HG03139 (cell line): Measurements from ENCODE around the gene SPAG5.
A peak's percentile ranks its signal among the peaks of the same experiment; 100 is the strongest.

Source experiments
- ATAC-seq: cut with Tn5 transposase; IDR thresholded peaks from one replicate; pipeline ENCODE4 v1.9.1; 2021; ENCODE audit not compliant: unreplicated experiment

Gene SPAG5

DNA sequence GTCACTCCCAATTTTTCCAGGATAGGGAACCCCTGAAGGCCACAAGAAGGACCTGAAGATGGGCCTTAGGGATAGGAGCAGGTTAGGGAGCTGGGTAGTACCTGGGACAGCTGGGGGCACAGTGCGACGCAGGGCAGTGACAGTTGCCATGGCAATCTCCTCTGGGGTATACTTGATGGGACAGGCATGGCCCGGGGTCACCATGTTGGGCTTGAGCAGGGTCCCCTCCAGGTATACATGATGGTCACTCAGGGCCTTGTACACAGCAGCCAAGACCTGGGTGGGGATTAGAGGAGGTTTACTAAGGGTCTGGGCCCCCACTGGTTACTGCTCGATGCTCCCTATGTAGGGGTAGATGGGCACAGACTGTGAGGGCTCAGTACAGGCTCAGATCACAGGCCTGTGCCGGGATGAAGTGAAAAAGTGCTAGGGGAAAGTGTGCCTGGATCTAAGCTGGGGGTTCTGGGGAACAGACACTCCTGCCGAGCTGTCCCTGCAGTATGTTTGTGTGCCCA lies 24.8 kb downstream of the SPAG5 start:
- no peak for ATAC-seq

DNA sequence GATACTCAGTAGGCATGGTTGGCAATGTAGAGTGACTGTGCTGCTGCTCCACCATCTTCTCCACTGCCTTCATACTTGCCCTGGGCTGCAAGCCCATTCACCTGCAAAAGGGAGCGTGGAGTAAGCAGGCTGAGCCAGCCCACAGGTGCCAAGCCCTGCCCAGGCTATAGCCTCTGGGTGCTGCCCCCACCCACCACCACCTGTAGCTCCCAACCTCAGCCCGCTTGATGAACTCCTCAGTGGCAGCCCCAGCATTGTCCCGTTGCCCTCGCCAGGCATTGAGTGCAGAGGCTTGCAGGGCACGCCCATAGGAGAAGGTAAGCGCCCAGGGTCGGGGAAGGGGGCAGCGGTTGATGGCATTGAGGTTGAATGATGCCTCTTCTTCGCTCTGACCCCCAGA lies 25.3 kb downstream of the SPAG5 start:
- no peak for ATAC-seq

DNA sequence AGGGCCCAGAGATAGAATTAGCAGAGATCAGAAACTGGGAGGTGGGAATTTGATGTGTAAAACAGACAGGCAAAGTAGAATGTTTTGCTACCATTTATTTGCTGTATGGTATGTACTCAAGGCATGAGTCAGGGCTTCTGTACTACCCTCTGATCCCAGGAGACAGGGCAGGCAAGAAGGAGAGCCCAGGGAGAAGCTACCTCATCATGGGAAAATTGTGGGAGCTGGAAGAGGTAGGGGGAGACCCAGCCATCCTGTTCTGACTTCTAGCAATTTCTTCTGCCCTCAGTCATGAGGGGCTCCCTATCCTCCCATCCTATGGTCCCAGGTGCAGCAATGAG lies 25.8 kb downstream of the SPAG5 start:
- no peak for ATAC-seq

DNA sequence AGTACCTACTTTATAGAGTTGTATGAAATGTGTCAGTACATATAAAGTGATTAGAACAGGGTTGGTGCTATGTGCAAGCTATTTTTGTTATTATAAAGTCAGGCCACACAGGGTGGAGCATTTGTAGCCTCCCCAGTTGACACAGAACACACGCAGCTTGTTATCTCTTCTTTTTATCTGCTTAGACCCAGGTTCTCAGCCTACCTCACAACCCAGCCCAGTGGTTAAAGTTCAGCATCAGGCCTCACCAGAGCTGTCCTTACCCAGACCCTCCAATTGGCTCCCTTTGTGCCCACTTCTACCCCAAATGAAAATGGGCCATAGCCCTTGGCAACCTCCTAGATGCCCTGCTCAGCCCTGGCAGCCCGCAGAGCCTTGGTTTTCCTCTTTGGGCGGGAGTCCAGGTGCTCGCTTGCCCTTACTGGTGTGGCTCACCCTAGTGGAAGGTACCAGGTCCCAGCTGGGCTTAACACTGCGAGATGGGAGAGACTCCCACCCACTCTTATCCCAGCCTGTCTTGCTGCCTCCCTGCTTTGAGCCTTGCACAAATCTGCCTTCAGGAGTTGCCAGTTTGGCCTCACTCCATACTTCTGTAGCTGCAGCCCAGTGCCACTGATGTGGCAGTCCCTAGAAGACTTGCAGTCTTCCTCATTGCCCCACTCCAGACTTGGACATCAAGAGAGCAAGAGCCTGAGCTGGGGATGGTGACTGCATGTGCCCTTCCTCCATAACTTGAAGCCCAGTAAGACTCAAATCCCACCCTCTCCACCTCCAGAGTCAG lies 26.4 kb downstream of the SPAG5 start:
- no peak for ATAC-seq

DNA sequence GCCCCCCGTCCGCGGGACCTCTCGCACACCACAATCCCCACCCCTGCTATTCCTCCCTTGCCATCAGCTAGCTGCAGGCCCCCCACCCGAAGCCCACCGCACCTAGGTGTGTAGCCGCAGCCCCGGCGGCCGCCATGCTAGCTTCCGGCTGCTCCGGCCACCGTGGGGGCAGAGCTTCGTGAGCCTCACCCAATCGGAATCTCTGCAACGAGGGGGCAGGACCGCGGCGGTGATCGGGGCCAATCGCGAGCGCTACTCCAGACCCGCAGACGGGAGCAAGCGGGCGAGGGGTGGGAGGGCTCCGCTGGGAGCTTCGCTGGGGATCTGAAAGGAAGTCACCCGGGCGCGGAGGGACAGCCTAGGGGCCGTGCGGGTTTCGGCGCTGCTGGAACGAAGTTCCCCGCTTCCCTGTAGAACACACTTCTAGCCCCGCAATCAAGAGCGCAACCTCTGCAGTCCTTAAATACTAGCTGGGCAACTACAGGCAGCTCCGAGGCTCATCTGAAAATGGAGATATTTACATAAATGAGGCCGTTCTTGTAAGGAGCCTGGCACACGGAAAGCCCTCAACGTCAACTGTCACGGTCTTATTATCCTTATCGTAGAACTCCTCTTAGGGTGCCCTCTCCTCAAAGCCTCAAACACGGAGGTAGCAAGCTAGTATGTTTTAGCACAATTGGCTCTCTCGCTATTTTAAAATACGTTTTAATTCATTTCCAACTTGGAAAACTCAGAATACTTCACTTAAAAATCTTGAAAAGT lies 27.3 kb downstream of the SPAG5 start, which contains the start of gene PIGS:
TSS of gene PIGS (minus strand) at position 164 of the 762 bp plus-strand sequence. CDS start at position 136, 28 bp downstream.
- peak; percentile 86 for ATAC-seq

DNA sequence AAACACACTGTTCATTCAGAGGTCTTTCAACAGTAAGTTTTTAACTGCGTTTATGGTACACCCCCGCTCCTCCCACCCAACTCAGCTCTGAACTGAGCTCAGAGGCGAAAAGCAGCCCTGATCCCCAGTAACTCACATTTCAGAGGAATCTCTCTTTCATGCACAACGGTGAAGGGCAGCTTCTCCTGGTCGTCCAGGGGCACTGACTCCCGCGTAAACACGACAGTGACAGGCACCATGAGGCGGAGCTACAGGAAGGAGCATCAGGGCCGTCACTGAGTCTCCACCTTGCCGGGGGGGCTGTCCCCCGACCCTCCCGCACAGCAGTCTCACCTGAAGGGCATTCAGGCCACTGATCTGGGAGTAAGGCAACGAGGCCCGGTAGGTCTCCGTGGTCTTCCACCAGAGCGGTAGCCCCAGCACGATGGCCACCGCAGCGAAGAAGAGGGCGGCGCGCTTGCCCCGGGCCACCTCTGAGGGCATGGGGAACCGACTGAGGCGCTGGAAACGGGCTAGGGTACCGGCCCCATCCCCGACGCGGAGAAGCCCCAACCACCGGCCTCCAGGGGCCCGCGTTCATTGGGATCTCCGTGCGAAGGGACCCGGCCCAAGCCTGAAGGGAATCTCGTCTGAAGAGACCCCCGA lies 28.0 kb downstream of the SPAG5 start:
- peak; percentile 6 for ATAC-seq

DNA sequence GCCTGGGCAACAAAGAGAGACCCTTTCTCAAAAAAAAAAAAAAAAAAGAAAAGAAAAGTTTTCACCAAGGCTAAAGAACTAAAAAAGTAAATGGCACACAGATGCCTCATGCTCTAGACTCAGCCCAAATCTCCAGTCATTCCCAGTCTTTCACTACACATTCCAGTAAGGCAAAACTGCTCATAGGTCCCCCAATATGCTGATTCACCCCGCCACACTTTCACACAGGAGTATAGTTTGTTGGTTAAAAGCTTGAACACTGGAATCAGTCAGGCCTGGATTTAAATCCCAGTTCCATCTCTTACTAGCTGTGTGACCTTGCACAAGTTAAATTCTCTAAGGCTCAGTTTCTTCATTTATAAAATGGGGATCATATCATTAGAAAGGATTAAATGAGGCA lies 29.4 kb downstream of the SPAG5 start:
- no peak for ATAC-seq

DNA sequence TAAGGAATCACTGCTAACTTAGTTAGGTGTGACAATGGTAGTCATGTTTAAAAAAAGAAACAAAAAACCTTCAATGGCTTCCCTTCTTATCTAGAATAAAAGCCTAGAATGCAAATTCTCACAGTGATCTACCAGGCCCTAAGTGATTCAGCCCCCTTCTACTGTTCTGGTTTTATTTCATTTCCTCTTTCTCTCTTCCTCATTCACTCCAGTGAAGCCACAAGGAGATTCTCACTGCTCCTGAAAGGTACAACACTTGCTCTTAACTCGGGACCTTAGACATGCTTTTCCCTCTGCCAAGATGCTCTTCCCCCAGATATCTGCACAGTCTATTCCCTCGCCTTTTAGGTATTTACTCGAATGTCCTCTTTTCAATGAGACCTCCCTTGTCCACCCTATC lies 31.2 kb downstream of the SPAG5 start:
- no peak for ATAC-seq

DNA sequence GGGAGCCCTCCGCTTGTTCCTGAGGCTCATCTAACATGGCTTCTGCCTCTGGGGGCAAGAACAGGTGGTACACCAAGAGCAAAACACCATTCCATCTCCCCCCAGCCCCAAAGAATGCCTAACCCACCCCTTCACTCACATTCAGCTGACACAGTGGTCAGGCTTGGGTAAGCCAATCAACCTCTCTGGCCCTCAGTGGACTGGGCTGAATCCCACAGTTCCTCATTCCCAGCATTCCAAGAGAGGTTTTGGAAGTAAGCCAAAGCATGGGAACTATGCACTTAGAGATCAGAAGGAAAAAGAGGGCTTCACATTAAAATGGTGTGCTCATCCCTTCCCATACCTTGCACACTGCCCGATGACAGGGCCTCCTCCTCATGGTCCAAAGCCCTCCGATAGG lies 35.4 kb downstream of the SPAG5 start:
- no peak for ATAC-seq

DNA sequence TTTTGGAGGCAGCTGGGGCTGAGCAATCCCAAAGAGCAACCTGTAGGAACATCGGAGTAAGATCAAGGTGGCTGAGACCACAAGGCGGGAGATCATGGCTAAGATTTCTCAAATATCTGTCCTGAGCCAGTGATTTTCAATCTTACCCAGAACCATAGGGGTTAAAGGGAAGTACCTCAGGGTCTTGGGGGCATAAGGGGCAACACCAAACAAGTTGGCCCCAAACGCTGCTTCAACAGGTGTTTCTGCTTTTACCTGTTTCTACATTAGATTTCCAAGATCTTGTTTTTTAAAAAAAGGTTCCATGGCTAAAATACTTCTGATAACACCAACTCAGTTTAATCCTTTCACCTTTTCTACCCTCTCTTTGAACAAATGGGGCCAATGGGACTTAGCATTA lies 43.8 kb downstream of the SPAG5 start:
- ATAC-seq: no peak

DNA sequence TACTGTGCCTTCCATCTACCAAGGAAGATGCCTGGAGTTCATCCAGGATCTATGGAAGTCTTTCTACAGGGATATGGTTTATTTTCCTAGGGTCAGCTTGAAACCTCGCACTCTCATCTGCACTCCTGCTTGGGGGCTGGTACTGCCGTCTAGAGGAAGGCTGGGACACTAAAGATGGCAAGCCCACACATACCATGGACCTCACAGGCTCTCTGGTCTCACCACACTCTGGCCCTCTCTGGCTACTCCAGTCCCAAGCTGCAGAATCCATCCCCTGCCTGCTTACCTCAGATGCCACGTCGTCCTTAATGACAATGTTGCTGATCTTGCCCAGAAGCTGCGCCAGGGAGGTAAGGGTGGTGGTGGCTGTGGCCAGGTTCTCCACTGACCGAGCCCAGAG lies 44.3 kb downstream of the SPAG5 start:
- no peak for ATAC-seq

DNA sequence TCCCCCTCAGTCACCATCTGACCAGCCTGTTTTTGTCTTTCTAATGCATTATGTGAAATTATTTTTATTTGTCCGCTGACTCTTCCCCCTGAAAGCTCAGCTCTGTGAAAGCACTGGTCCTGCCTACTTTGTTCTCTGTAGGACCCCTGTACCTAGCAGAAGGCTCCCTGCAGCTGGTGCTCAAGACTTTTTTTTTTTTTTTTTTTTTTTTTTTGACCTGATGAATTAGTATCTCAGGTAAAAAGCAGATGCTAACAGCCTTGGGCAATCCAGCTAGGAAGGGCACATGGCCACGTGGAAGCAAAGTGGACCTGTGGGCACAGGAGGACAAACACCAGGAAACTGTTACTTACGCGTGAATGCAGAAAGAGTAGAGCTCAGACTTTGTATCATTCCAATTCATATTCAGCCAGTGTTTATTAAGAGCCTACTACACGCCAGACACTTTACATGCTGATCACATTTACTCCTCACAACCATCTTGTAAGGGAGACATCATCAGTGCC lies 45.8 kb downstream of the SPAG5 start:
- ATAC-seq: no peak

DNA sequence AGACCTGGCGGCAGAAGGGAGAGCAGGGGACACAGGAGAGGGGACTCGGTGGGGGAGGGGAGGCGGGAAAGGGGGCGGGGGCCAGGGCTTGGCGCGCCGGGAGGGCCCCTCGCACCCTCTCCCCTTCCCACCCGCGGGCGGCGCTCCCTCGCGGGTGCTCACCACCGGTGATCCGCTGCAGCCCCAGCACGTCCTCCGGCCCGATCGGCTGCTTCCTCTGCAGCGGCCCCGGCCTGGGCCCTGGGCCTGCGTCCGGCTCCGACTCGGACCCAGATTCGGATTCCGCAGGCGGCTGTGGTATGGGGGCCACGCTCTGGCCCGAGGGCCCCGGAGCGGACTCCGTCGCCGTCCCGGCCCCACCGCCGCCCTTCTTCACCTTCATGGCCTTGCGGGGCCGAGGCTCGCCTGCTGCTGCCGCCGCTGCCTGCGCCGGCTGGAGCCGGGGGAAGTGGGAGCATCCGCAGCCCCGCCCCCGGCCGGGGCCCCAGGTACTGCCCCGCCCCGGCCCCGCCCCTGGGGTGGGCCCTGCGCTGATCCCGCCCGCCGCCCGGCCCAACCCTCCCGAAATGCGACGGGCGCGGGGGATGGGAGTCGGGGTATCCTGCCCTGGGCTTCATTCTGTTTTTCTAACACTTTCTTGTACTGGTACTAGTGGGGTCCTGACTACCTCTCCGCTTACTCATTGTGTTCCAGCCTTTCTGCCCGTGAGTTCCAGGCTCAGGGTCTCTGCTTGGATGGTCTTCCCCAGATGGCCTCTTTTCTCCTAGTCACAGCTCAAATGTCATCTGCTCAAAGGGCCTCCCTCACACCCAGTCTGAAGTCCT lies 46.4 kb downstream of the SPAG5 start, which contains the start of gene UNC119:
TSS of gene UNC119 (minus strand) at position 449 of the 824 bp plus-strand sequence. CDS start at position 382, 67 bp downstream.
- peak; percentile 40 for ATAC-seq

DNA sequence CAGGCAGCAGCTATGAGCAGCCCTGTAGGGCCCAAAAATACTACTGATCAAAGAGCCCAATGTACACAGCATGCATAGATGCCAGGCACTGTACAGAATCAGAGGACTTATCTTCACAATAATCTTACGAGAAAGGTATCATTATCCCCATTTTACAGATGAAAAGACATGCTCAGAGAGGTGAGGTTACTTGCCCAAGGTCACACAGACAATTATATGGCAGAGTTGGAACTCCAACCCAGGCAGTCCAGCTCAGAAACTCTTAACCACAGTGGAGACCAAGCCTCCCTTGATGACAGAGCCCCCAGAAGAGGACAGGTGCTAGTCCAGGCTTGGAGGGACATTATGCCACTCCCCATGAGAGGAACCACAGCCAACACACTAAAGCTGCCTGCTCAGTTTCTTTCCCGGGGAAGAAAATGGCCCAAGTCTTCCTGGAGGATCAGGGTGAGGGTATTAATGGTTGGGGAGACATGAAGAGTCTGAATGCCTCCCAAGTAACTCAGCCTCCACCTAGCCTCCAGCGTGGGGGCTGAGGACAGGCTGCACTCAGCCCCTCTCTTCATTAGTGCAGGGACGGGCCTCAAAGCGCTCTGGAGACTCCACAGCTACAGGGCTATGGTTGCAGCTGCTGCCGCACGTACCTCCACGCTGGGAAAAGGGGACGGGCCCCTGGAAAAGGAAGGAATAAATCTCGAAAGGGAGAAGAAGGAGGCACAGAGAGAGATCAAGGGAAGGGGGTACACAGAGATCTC lies 47.2 kb downstream of the SPAG5 start:
- ATAC-seq: no peak

DNA sequence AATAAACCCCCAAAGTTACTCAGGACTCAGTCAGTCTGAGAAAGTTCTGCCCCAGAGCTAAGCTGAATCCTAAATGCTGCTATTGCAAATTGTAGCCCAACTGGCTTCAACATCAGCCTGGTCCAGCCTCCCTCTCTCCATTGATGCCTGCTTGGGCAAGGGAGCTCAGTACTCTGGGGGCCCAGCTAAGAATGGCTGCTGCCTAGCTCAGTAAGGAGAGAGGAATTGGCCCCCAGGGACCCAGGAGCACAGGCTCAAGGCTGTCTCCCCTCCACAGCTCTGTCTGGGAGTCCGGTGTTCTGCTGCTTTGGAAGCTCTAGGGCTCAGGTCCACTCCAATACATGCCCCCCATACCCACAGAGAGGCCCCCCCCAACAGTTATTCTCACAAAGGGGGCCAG lies 48.0 kb downstream of the SPAG5 start:
- ATAC-seq: no peak

DNA sequence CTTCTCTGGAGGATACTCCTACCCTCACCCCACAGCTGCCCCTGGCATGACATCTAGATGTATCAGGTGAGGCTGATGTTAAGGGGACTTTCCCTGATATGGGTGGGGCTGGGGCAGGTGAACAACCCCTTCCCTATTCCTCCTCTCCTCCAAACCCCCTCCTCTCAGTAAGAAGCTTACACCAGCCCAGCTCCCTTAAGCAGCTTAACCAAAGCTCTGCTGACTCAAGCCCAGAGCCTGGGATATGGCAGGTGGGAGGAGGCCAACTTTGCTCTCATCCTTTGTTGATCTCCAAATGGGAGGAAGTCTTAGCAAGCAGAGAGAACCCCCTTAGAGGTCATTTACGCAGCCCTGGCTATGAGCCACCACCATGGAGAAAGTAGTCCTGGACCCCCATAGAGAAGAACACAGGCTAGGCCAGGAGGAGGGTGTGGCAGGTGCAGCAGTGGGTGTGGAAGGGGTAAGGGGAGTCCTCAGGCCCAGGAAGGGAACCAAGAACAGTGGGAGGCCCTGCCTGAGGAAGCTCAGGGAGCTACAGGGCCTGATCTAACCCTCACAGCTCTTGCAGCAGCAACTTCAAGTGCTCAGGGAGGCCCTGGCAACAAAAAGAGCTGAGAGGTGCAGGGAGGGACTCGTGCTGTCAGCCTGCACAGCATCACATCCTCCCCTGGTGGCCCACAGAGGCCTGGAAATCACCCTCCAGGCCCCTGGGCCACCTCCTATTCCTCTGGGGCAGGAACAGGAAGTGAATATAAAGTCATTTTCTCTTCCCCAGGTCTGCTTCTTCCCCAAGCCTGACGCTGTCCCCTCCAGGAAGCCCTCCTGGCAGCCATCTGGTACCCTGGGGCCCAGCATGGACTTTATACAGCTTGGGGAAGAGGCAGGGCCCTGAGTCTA lies 49.3 kb downstream of the SPAG5 start:
- ATAC-seq: no peak

DNA sequence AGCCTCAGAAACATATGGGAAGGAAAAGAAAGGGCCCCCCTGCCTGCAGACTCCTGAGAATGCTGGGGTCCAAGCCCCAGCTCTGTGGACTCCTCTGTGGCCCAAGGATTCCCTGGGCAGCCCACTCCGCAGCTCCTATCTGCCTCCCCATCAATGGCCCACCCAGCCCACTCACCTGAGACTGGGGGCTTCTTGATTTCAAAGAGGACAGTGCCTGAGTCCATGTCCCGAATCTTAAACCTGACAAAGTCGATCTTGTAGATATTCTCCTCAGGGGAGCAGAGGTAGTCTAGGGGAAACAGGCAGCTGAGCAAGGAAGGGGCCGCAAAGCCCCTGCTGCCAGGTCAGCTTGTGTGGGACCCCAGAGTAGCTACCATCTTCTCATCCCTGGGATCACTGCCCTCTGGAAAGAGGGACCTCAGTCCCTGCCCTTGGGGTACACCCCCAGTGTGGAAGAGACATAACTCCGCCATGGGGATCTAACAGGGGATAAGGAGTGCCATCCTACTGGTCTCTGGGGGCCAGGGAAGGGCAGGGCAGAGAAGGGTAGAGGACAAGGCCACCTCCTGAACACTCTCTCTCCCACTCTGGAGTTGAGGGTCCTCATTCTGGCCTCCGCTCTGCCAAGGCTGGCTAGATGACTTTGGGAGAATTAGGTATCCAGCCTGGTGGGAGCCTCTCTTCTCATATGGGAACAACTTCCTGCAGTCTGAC lies 50.3 kb downstream of the SPAG5 start:
- no peak for ATAC-seq
